Stimulated activated CD4-positive, alpha-beta T cell treated with anti-CD3 and anti-CD28 coated beads, Interleukin-15, amount 100 ng/mL, for 48 hours (primary cell): ENCODE measurements around the gene ZFAND3.
"Not testable (repeated sequence)": the region's sequence is repeated elsewhere in the genome, so short reads cannot be mapped to it uniquely, and the experiment has no call there.

Experiments used
- DNase-seq, 2 donors: peaks; one replicate each; pipeline ENCODE4 v3.0.0-alpha.2; 2020; ENCODE audit warnings: low read depth in 2 of 2

ZFAND3 gene

DNA sequence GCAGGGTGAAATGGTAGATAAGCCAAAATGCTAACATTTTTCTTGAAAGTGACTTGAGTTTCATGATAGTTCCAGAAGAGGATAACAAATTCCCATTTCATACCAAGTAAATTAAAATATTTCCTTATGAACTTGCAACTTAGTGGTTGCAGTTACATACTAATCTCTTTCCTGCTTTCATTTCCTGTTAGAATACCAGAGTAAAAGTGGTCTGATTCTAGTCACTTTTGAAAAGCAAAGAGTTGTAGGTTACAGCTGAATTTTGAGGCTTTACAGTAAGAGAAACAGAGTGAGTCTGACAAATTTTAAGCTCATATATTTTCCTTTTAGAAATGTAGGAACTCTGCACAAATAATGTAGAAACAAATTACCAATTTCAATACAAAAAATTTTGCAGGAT lies 117.4 kb downstream of the ZFAND3 start:
- no peak for DNase-seq

DNA sequence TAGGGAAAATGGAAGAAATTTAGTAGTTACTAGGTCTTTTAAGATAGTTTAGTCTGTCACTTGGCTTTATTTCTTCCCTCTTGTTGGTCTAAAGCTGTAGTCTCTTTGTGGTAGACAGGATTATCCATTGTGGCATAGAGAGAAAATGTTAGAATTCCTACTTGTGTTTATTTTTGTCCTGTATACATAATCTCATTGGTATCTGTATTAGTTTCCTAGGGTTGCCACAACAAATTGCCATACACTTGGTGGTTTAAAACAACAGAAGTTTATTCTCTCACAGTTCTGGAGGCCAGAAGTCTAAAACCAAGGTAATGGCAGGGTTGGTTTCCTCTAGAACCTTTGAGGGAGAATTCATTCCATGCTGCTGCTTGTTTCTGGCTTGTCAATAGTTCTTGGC lies 119.4 kb downstream of the ZFAND3 start:
- DNase-seq, result no peak

DNA sequence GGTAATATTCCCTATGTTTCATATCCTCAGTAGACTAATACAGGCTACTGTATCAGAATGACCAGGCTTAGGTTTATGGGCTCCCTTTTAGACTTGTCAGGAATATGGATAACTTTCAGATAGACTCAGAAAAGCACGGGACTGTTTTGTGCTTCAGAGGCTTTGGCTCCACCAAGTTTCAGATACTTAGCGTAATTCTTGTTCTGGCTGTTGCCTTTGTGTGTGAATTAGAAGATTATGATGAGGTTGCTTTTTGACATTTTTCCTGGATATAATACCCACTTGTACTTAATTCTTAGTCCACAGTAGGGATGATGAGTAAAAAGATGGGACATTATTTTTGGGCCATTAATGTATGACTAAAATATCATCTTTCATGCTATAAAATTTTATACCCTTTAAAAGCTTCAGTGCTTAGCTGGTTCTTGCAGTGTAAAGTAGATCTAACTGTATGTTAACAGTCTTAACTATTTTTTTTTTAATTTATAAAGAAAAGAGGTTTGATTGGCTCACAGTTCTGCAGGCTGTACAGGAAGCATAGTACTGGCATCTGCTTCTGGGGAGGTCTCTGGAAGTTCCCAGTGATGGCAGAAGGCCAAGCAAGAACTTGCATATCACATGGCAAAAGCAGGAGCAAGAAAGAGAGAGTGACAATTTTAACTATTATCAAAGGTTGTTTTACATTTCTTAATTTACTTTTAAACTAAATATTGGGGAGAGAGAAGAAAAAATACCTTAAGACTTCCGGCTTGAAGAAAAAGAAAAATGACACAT lies 120.7 kb downstream of the ZFAND3 start:
- no peak for DNase-seq

DNA sequence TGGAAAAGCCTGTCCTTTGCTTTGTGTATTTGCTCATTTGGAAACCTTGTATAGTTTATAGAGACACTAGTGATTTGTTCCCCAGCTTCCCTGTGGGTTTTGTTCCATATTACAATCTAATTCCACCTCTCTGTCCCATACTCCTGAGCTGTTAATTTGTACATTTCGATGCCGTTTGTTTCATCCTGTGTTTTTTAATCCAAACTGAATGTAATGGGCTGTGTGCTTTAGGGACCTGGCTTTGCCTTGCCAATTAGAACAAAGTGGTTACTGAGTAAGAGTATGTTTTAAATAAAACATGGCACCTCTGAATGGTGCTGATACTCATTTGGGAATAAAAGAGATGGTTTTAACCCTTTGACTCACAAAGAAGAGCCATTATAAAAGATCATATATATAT lies 122.3 kb downstream of the ZFAND3 start:
- DNase-seq, result no peak

DNA sequence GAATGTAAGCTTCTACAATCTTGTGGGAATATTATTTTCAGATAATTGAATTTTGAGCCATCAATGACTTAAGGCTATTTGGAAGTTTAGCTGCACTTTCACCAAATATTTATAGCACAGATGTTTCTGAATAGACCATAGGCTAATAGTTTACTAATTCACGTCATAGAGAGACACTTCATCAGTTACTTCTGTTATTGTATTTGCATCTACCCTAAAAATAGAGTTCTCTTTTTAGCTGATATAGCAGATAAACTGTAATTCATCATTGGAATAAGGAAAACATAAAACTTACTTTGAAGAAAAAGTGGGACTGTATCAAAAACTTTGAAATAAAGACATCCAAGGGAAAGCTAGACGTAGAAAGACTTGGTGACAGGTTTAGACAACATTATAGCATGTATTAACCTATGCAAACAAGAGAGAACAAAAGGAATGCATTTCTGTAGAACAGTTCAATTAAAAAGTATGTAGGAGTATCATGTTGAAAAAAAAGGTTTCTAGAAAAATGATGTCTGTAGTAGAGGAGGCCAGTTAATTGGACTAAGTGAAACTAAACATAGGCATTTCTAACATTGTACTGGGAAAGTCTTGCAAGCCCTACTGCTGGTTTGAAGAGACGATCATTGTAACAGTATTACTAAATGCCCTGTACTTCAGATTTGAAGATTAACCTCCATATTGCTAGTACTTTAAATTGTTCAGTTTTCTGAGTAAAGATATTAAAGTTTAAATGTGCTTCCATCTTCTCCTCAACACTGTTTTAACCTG lies 123.3 kb downstream of the ZFAND3 start:
- DNase-seq, result no peak

DNA sequence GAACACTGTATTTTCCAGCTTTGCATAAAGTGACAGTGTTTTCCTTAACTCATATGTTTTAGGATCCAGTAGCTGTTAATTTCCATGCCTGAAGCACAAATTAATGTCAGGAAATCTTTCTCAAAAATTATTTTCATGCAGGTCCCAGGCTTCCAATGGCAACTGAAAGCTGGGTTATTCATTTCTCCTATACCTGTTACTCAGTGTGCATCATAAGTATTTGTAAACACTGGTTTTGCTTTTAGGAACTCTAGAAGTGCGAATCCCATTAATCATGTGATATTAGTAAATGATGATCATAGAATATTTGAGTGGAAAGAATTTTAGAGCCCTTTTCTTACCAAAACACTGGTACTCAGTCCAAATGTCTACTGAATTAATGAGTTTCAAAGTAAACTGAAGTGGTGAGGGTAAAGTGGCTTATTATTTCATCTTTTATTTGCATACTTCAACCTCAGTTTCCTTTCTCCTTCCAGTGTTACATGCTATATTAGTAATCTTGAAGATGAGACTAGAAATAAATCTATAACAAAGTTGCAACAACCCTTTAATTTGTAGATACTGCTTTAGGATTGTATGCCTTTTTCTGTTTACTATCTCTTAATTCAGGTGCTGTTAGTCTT lies 124.0 kb downstream of the ZFAND3 start:
- no peak for DNase-seq

DNA sequence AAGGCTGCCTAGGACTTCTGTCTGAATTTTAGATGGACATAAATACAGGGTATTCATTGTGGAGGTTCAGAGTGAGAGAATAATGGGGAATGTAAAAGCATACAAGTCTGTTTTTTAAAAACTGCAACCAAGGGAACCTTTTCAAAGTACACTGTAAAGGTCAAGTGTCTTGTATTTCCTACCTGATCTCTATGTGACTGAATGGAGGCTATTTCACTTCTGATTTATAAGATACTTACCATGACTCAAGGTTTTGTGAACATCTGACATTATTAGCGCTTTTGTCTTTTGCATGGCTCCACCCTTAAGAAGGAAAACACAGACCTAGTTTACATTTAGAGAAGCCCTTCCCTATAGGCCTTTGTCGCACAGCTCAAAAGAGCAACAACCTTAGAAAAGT lies 126.5 kb downstream of the ZFAND3 start:
- no peak for DNase-seq

DNA sequence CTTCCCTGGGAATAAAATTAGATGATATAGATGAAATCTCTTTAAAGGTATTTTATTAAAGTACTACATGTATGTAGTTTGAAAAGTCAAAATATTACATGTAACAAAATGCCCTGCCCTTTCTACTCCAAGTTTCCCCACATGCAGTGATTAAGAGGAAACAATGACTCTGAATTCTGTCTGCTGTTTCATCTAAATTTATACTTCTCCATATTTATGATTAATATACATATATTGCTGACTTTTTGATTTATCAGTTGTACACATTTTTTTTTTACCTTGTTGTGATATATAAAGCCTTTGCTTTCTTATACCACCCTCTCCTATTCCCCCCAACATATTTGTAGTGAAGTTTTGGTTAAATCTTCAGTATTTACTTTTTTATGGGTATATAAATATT lies 127.9 kb downstream of the ZFAND3 start:
- no peak for DNase-seq

DNA sequence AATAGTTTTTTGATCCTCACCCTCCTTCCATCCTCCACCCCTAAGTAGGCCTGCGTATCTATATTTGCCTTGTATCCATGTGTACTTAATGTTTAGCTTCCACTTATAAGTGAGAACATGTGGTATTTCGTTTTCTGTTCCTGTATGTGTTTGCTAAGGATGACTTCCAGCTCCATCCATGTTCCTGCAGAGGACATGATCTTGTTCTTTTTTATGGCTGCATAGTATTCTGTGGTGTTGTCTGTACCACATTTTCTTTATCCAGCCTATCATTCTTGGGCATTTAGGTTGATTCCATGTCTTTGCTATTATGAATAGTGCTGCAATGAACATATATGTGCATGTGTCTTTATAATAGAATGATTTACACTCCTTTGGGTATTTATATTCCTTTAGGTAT lies 129.1 kb downstream of the ZFAND3 start:
- DNase-seq, result not testable (repeated sequence)

DNA sequence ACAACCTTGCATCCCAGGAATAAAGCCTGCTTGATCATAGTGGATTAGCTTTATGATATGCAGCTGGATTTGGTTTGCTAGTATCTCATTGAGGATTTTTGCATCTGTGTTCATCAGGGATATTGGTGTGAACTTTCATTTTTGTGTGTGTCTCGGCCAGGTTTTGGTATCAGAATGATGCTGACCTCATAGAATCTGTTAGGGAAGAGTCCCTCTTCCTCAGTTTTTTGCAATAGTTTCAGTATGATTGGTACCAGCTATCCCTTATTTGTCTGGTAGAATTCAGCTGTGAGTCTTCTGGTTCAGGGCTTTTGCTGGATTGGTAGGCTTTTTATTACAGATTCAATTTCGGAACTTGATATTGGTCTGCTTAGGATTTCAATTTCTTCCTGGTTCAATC lies 132.5 kb downstream of the ZFAND3 start:
- DNase-seq, result no peak

DNA sequence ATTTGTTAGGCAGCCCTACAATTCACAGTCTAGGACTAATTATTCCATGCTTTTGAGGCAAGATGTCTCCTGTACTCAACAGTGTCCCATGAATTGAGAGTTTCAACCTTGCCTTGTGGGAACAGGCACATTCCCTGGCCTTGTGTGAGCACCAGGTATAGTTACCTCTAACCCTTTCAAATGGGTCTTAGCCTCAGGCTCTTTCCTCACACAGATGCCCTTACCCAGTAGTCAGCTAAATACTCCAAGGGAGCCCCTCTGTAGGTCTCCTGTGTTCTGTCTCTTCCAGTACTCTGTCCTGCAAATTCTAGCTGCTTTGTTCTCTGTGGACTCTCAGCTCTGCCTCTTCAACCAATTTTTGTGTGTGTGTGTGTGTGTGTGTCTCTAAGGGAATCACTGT lies 135.3 kb downstream of the ZFAND3 start:
- DNase-seq, result no peak

DNA sequence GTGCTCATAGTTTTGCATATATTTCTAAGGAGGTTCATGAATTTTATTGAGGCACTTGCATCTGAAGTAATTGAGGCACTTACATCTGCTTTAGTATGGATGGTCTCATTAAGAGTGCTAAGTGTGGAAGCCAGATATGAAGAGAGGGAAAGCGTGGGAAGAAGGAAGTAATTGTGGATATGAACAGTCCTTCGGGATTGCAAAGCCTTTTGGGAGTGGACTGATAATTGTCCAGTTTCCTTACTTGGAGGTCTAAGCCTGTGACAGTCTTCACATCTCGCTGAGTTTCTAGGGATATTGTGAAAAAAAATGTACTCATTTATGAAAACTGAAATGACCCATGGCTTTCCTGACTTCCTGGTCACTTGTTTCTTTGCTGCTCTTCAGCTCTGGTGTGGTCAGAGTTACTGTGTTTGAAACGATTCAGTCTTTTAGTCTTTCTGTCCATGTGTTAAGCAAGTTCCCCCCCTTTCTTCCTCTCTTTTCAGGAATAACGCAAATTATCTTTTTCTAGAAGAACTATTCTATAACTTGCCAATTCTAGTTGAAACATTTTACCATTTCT lies 137.3 kb downstream of the ZFAND3 start:
- DNase-seq, result no peak

DNA sequence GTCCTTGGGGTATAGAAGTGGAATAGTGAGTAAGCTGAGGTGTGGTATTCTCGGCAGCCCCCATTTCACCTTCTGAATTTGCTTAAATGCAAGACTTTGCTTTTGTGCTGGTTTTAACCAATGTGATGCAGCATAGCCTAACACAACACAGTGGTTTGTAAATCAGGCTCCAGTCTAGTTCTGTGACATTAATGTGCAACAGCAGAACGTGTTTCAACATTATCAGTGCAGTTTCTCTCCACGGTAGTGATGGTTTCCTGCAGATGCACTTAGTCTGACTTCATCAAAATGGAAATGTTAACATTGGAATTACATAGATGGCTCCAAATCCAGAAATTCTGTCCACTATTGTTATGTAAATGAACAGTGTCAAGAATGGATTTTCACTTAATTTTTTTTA lies 139.5 kb downstream of the ZFAND3 start:
- DNase-seq, result no peak

DNA sequence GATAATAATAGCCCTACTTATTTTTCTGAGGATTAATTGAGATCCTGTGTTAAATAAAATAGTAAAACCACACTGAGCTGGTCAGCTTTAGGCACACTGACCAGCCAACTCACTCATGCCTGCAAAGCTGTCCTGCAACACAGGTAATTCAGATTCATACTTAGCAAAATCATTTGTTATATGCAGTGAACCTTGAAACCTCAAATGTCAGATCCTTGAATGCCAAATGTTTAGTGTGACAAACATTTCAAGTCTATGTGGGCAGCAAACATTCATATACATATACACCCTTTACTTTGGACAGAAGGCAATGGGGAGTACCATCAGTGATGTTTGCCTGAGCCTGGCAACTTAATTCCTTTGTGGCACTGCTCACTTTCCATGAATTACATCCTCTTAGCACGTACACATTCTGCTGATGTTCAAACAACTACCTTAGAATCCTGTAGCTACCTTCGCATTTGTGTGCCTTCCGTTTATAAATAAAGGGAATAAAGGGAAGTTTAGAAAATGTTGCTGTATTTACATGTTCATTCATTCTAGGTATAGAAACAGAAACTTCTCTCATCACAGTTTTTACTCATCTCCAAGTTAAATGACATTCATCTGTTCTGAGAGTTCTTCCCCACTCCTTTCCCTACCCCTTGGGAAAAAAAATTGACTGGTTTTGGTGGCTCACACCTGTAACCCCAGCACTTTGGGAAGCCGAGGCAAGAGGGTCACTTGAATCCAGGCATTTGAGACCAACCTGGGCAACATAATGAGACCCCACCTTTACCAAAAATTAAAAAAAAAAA lies 140.8 kb downstream of the ZFAND3 start:
- no peak for DNase-seq

DNA sequence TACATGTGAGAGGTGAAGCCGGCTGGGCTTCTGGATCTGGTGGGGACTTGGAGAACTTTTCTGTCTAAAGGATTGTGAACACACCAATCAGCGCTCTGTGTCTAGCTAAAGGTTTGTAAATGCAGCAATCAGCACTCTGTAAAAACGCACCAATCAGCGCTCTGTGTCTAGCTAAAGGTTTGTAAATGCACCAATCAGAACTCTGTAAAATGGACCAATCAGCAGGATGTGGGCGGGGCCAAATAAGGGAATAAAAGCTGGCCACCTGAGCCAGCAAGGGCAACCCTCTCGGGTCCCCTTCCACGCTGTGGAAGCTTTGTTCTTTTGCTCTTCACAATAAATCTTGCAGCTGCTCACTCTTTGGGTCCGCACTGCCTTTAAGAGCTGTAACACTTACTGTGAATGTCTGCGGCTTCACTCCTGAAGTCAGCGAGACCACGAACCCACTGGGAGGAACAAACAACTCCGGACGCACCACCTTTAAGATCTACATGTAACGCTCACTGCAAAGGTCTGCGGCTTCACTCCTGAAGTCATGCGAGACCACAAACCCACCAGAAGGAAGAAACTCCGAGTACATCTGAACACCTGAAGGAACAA lies 143.1 kb downstream of the ZFAND3 start:
- DNase-seq, result not testable (repeated sequence)

DNA sequence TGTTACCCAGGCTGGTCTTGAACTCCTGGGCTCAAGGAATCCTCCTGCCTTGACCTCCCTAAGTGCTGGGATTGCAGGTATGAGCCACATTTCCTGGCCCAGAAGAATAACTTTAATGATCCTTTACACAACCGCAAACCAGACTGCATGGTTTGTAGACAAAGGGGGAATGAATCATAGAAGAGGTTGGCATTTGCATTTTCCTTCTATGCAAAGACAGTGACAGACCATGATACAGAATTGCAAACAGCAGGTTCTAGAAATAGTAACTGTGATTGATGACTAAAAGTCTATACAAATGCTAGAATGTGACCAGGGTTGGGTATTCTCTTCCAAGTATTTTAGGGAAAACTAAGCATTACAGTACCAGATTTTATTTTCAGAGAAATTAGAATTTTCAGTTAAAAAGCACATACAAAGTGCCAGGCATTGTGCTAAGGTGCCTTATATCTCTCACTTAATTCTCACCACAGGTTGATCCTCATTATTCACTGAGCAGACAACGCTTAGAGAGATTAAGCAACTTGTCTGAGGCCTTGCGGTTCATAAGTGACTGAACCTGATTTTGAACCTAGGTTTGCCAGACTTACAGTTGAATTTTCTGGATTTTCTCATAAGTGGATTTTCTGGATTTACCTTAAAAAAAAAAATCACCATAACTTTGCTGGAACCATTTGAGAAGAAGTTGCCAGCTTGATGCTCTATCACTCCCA lies 146.6 kb downstream of the ZFAND3 start:
- DNase-seq, result no peak

DNA sequence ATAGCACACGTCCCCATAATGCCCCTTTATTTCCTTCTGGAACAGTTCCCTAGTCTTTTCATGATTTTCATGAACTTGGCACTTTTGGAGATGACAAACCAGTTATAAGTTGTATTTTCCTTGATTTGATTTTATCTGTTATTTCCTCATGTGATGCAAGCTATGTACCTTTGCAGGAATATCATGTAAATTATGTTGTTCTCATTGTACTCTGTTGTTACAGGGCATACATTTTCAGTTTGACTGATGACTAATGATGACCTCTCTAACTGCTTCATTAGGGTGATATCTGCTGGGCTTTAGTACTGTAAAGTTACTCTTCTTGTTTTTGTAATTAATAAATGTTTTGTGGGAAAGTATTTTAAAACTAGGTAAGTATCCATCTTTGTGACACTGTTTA lies 147.3 kb downstream of the ZFAND3 start:
- DNase-seq, result no peak

DNA sequence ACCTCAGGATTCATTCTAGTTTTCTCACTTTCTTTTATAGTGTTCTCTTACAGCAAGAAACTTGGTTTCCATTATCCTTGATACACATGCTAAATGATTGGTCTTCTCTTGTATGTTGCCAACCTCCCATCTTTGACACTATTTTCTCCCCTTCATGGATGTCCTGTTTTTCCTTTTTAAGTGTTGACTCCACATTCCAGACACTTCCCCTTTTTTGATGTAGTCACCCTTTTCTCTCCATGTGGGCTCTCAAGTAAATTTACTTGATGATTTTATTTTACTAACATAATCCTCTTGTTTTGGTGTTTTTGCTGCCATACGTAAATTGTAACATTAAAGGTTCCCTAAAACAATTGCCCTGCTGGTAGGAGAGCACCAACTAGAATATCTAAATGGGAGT lies 148.1 kb downstream of the ZFAND3 start:
- no peak for DNase-seq

DNA sequence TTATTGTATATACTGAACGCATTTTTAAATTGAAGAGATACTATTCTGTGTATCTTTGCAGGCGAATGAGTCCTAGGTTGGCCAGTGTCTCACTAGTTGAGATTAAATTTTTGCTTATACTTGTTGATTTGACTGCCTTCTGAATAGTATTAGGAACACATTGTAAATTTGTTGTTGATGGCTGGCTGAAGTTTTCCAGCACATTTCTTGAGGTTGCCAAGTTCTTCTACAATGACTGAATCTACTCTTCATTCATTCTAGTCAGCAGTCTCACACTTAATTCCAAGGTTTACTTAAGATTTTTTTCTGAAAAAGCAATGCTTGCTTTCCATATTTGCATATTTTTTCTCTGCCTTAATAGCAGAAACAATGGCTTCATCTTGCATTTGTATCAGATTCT lies 151.7 kb downstream of the ZFAND3 start:
- DNase-seq, result no peak

DNA sequence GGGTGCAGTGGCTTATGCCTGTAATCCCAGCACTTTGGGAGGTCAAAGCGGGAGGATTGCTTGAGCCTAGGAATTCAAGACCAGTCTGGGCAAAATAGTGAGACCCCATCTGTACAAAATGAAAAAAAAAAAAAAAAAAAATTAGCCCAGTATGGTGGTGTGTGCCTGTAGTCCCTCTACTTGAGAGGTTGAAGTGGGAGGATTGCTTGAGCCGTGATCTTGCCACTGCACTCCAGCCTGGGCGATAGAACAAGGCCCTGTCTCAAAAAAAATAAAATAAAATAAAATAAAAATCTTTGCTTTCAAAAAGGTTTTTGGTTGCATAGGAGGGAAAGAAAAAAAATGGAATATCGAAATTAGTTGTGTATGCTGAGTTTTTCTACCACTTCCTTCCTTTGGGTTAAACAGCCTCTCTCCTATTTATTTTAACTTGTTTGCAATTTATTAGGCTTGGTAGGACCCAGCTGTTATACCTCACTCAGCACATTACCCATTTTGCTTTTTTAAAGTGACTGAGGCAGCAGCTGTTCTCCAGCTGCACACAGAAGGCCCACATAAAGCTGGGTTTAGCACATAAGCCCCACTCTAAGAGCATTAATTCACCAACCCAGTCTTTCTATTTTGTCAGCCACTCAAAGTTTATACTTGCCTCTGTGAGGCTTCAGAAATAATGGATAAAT lies 152.3 kb downstream of the ZFAND3 start:
- DNase-seq, result no peak
